Endothelial cell of umbilical vein (primary cell): ENCODE data around the gene DGUOK.

Source experiments
- CTCF ChIP-seq, 2 donors: IDR thresholded peaks; 1 replicate in 1 of 2; 2 replicates in 1 of 2; pipeline ENCODE4 v1.5.1; 2011; ENCODE audit warnings: low read length in 2 of 2, mild to moderate bottlenecking in 2 of 2, moderate library complexity in 2 of 2, control low read depth in 1 of 2, inconsistent platforms in 1 of 2, low read depth in 1 of 2; ENCODE audit not compliant: insufficient read depth in 1 of 2; ENCODE audit errors: extremely low read depth in 1 of 2
- JUN ChIP-seq: IDR thresholded peaks from 2 replicates; pipeline ENCODE4 v1.6.1; 2011; ENCODE audit warnings: borderline replicate concordance, low read depth; ENCODE audit not compliant: insufficient read length, insufficient read depth
- MAX ChIP-seq: IDR thresholded peaks from 2 replicates; pipeline ENCODE4 v1.6.1; 2011; ENCODE audit not compliant: insufficient read depth, insufficient read length
- POLR2AphosphoS5 ChIP-seq: IDR thresholded peaks from 2 replicates; pipeline ENCODE4 v1.6.1; 2012; ENCODE audit warnings: low read depth, mild to moderate bottlenecking, control low read depth, low read length, moderate library complexity; ENCODE audit not compliant: insufficient read depth

- no peak for TF ChIP-seq CTCF (IDR thresholded peaks at IDR 0.05; ENCODE audit: extremely low read depth in 1 of 2, insufficient read depth in 1 of 2, low read depth in 1 of 2, low read length in 2 of 2)
- TF ChIP-seq POLR2AphosphoS5, result no peak
- TF ChIP-seq JUN, result no peak
- no peak for TF ChIP-seq MAX
These were observed 42.7 kb downstream of the DGUOK start for GRCh38 chr2:73969356-73969755.
